ENCODE data around the gene SPATS2L.
A peak's percentile ranks its signal among the peaks of the same experiment; 100 is the strongest.

GRCh38 chr2:200422532-200423261, 116.2 kb downstream of the SPATS2L start:
- peak in 1 of 2 donors; percentile 13 for TF ChIP-seq CTCF (conservative IDR thresholded peaks at IDR 0.05 in 1 of 2, IDR thresholded peaks at IDR 0.05 in 1 of 2; ENCODE audit: extremely low read depth in 1 of 2, insufficient read depth in 1 of 2, low read depth in 1 of 2, low read length in 2 of 2)
- TF ChIP-seq EZH2 (IDR thresholded peaks at IDR 0.05; ENCODE audit: borderline replicate concordance, low read length), result no peak
